Nasal cavity respiratory epithelium epithelial cell of viscerocranial mucosa (primary cell): ENCODE results near the gene OR2T10. TPM values are rescaled to one million over a fixed set of nuclear protein-coding genes. Genes with fewer than 3 reads are reported as not detected.

ENCODE experiments used
- total RNA-seq: library from RNA; depleted of rRNA; stranded (reverse); fragments of >200 nt; gene quantifications from 2 replicates; pipeline ENCODE4 v1.2.3, GENCODE V29; 2014

The OR2T10 gene, protein sequence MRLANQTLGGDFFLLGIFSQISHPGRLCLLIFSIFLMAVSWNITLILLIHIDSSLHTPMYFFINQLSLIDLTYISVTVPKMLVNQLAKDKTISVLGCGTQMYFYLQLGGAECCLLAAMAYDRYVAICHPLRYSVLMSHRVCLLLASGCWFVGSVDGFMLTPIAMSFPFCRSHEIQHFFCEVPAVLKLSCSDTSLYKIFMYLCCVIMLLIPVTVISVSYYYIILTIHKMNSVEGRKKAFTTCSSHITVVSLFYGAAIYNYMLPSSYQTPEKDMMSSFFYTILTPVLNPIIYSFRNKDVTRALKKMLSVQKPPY
- not detected in 2 replicates for total RNA-seq

GRCh38 chr1:248597589-248597988 is at the start of gene OR2T10:
Gene OR2T10 (minus strand): TSS chr1:248597700. CDS start chr1:248593768, 3,932 bp downstream.

GRCh38 chr1:248645178-248645577 is 47.7 kb upstream of the OR2T10 start, which contains the start of gene OR2T35:
Gene OR2T35 (minus strand): TSS chr1:248645278. CDS start chr1:248639258, 6,020 bp downstream.

DNA sequence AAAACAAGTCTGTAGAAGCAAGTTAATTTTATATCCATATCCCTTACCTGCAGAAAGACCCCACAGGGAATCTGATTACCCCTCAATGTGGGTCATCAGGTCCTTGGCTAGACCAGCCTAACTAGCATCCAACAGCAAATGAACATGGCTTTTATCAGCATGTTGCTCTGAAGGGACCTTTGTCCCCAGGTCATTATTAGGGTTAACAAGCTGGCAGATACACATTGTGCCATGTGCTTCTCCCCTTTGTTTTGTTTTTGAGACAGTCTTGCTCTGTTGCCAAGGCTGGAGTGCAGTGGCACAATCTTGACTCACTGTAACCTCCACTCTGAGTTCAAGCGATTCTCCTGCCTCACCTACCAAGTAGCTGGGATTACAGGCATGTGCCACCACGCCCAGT is 37.5 kb upstream of the OR2T10 start, which contains the start of gene OR2T11:
TSS of gene OR2T11 (minus strand) at position 101 of the 400 bp plus-strand sequence. CDS start 7,963 bp downstream, outside the sequence.

DNA sequence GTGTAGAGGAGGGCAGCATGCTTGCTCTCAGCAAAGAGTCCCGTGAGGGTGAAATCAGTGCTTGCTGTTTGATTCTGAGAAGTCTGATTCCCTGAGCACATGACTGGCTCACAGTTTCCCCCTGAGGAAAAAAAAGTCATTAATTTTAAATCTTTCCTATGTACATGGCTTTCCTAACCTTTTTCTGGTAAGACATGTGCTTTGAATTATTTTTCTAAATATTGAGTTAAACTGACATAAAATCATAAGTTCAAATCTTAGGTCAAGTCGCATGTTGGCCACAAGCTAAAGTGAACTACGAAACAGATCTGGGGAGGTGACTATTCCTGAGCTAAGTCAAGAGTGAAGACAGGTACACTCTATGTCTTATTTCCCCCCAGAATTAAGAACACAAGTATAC is 22.8 kb downstream of the OR2T10 start, which contains the start of gene OR2T34:
TSS of gene OR2T34 (minus strand) at position 101 of the 400 bp plus-strand sequence. CDS start at position 101, 0 bp downstream.

GRCh38 chr1:248562672-248563071 is 34.8 kb downstream of the OR2T10 start, which contains the start of gene OR2T29:
Gene OR2T29 (minus strand): TSS chr1:248562772. CDS start chr1:248559491, 3,281 bp downstream.

Other genes with a start within 250 kb of the OR2T10 start
- gene OR14C36, start 248.9 kb downstream of the OR2T10 start, total RNA-seq = not detected in 2 replicates
- not detected in 2 replicates for gene OR2T4, start 236.0 kb downstream of the OR2T10 start, total RNA-seq
- gene OR2T6, start 222.0 kb downstream of the OR2T10 start, total RNA-seq = not detected in 2 replicates
- not detected in 2 replicates for gene OR2T1, start 194.7 kb downstream of the OR2T10 start, total RNA-seq
- gene OR2T2, start 152.1 kb downstream of the OR2T10 start, total RNA-seq = not detected in 2 replicates
- gene OR2T3, start 124.3 kb downstream of the OR2T10 start, total RNA-seq = not detected in 2 replicates
- gene OR2T5, start 109.1 kb downstream of the OR2T10 start, total RNA-seq = not detected in 2 replicates
- gene OR2G6, start 89.6 kb downstream of the OR2T10 start, total RNA-seq = not detected in 2 replicates
- not detected in 2 replicates for gene OR2T29, start 34.9 kb downstream of the OR2T10 start, total RNA-seq
- not detected in 2 replicates for gene OR2T34, start 22.9 kb downstream of the OR2T10 start, total RNA-seq
- gene OR2T11, start 37.4 kb upstream of the OR2T10 start, total RNA-seq = not detected in 2 replicates
- gene OR2T35, start 47.6 kb upstream of the OR2T10 start, total RNA-seq = not detected in 2 replicates
- gene OR2T27, start 57.8 kb upstream of the OR2T10 start, total RNA-seq = not detected in 2 replicates
- not detected in 2 replicates for gene OR14I1, start 105.1 kb upstream of the OR2T10 start, total RNA-seq
- not detected in 2 replicates for gene LYPD8, start 158.1 kb upstream of the OR2T10 start, total RNA-seq
- gene SH3BP5L, start 228.2 kb upstream of the OR2T10 start, total RNA-seq = 20.2 and 27.3 TPM in 2 replicates
- 24.4 and 27.3 TPM in 2 replicates for gene ZNF672, start 240.5 kb upstream of the OR2T10 start, total RNA-seq